ENCODE data around the gene MFAP3L.

Gene MFAP3L

GRCh38 chr4:170017252-170017651, 8.9 kb downstream of the MFAP3L start:
- no peak for DNase-seq (ENCODE audit: low spot score)

DNA sequence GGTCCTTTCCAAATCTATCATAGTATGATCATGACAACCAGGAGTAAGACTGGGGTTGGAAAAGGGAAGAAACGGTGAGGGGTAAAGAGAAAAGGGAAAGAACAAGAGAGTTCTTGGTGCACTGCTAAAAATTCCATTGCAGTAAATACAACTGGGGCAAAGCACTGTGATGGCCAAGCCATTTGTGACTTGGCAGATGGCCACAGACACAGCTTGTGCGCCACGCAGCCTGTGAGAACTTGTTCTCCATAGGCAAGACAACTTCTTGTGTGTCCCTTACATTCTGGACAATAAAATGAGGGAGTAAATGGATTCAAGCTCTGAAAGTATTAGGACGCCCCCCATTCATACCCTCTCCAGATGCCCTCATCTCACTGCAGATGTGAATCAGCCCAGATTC, 10.9 kb downstream of the MFAP3L start:
- DNase-seq (ENCODE audit: low spot score): no peak

GRCh38 chr4:170014359-170015011, 11.7 kb downstream of the MFAP3L start:
- no peak for DNase-seq (ENCODE audit: low spot score)

GRCh38 chr4:170012629-170012958, 13.6 kb downstream of the MFAP3L start:
- DNase-seq (ENCODE audit: low spot score): no peak

- no peak for DNase-seq (ENCODE audit: low spot score)
Measured at GRCh38 chr4:170011921-170012628, 14.1 kb downstream of the MFAP3L start.

DNA sequence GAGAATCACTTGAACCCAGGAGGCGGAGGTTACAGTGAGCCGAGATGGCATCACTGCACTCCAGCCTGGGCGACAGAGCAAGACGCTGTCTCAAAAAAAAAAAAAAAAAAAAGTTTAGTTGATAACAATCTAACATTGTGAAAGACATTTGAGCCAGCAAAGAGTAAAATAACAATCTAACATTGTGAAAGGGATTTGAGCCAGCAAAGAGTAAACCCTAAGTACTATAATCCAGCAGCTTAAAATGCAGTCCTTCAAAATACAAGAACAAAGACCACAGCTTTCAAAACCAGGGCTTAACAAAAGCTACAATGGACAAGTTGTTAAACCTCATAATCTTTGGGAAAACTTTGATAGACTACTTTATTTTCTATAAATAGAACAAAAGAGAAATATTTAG, 16.9 kb downstream of the MFAP3L start:
- no peak for DNase-seq (ENCODE audit: low spot score)

GRCh38 chr4:170008801-170009200, 17.4 kb downstream of the MFAP3L start:
- no peak for DNase-seq (ENCODE audit: low spot score)

DNA sequence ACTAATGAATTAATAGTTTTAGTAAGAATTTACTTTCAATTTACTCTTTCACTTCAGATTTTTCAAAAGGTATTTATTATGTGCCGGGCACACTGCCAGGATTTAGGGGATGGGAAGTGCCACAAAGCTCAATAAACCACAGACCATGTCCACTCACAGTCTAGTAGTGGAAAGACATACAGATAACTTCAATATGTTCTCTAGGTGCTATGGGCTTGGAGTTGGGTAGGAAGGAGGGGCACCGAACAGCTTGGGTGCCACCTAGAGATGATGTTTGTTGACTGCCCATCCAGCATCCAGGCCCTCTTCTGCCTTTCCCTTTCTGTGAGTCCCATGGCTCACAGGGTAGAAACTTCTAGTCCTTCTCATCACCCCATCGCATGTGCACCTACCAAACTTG, 17.8 kb downstream of the MFAP3L start:
- DNase-seq (ENCODE audit: low spot score): no peak

- DNase-seq (ENCODE audit: low spot score): no peak
Measured at GRCh38 chr4:170007113-170007512, 19.1 kb downstream of the MFAP3L start.

DNA sequence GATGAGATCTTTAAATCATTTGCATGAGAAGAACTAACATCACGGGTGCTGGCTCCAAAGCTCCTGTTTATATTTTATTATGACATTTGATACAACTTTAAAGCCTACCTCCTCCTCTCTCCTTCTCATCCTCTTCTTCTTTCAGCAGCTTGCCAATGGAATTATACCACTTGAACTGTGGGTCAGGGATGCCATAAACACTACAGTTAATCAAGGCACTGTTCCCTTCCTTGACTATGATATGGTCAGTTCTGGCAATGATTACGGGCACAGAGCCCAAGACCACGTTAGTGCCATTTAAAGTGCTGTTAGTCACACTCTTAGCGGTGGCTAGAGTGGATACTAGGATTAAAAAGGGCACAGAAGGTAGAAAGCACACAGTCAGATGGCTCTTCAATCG, 20.7 kb downstream of the MFAP3L start:
- DNase-seq (ENCODE audit: low spot score): no peak

DNA sequence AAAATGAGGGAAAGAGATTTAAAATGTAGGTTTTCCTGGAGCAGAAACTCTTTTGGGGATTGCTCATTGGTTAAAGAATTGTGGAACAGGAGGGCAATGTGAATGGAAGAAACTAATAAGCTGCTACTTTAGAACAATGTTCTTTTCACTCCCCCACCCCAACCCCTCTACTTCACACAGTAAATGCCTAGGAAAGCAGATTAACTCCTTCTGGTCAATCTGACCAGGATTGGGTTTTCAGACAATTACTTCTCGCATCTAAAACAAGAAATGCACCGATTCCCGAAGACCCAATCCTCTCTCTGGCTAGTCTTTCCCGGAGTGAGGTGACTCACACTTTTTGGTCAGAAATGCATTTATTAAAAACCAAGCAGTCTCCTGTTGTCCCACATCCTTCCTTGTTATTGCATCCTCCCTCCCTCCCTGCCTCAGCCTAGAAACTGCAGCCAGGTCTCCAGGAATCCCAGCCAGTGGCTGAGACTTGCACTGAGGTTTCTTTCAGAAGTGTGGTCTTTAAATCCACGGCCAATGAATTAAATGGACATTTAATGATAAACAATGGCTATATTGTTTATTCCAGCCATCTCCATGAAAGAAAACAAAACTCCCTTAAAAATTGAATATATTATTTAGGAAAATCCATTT, 21.4 kb downstream of the MFAP3L start:
- DNase-seq (ENCODE audit: low spot score): no peak

GRCh38 chr4:170003071-170004070, 22.8 kb downstream of the MFAP3L start:
- DNase-seq (ENCODE audit: low spot score): no peak

DNA sequence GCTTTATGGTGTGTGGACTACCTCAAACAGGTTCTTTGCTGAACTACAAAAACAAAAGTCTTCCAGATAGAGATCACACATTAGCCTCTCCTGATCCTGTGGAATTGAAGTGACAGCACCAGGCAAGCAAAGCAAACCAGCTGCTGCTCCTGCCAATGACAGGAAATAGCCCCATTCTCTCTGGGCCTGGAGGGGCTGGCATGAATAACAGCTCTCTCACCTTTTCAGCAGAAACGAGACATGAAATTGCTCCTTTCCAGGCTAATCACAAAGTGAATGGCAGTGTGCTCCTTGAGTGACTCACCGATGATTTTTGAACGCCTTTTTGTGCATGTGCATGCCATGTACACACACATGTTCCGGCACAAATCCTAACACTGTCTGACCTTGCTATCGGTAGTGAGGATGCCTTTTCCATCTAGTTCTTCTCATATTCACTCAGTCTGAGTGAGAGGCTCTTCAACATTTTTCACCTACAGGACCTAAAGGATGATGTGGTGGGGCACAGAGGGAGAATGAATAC, 24.4 kb downstream of the MFAP3L start:
- DNase-seq (ENCODE audit: low spot score): no peak

DNA sequence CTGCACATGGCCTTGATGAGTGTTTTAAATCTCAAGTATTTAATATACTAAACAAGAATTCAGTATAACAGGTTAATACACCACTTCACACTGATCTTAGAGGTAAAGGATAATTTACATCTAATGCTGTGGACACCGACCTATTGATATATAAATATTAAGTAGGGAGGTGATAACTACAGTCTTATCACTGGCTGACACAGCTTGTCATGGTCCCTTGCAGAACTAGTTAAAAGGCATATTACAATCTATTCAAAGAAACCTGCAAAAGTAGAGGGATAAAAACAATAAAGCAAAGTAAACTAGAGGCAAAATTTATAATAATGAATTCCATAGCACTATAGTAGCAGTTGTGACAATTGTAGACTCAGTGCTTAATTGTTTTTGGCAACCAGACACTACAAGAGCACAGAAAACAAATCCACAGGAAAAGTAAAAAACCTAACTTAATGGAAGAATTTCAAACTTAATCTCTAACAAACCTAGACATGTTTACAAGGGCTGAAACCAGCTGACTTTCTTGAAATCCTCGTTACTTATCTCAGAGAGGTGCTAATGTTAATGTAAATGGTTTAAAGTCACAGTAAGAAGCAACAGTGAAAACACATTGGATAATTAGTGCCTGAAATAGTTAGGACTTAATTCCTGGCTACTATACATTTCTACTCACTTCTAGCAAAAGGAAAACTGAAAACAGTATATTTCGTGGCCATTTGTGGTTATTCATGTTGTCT, 25.0 kb downstream of the MFAP3L start:
- DNase-seq (ENCODE audit: low spot score): no peak

DNA sequence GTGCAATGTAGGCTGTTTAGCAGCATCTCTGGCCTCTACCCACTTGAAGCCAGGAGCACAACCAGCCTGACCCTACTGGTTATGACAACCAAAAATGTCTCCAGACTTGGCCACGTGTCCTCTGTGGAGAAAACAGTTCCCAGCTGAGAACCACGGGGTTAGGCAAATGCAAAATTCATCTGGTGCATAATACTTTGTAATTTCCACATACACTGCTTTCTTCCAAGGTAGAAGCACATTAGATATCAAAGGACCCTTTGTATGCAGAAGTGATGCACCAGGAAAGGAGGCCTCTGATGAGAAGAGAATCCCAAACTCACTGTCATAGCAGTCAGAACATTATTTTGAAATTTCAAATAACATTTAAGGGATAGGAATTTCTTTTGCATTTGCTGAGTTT, 26.3 kb downstream of the MFAP3L start:
- DNase-seq (ENCODE audit: low spot score): no peak

GRCh38 chr4:169998981-169999380, 27.2 kb downstream of the MFAP3L start:
- no peak for DNase-seq (ENCODE audit: low spot score)

DNA sequence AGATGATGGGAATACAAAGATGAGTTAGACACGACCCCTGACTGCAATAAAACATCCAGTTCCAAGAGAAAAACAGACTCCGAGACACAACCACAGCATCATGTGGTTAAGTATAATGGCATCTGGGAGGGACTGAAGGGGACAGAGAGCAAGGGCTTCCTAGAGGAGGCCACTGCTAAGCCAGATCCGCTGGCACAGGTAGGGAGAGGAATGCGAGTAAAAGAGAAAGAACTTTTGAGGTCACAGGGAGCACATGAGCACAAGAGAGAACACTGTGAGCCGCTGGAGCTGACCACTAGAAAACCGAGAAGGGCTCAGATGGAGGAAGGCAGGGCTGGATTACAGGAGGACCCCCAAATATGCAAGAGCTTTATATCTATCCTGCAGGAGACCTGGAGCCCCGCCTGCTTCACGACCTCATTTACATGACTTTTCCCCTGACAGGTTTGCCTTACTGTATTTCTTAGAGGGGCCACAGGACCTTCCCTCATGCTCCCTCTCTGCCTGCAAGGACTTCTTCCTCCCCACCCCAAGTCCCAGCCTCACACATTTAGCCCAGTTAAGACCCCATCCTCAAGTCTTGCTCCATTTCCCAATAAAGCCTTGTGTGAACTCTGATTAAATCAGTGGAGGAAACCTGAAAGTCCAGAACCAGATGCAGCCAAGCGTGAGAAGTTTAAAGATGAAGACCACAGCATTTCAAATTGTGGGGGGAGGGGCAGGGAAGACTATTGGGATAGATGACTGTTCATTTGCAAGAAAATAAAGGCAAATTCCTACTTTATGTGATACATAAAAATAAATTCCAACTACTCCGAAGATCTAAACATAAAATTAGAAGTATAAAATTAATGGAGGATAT, 29.6 kb downstream of the MFAP3L start:
- DNase-seq (ENCODE audit: low spot score): no peak

DNA sequence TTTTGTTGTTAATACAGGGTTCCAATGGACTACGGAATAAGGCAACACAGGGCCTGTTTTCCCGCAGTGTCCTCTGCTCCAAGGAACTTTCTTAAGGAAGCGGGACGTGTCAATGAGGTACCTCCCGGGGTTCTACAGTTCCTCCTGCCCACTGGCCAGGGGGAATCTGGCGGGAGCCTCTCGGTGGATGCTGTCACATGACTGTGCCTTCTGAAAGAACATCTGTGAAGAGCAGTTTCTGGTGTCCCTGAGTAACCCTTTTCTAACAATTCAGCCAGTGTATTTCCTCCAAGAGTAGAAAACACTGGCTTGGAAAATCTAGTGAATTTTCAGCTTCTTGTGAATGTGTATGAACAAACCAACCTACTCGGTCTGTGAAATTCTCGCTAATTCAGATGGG, 32.7 kb downstream of the MFAP3L start:
- DNase-seq (ENCODE audit: low spot score): no peak

- no peak for DNase-seq (ENCODE audit: low spot score)
Measured at GRCh38 chr4:169988252-169988651, 37.9 kb downstream of the MFAP3L start.

All from ecto neural progenitor cell (in vitro differentiated cells).